Keratinocyte (primary cell): ENCODE measurements around the gene DISP1. TPM values are rescaled to one million over a fixed set of nuclear protein-coding genes. Genes with fewer than 3 reads are reported as not detected.

Source experiments
- DNase-seq: peaks from one replicate; pipeline ENCODE4 v3.0.0-alpha.2; 2011; ENCODE audit warnings: low read depth, missing footprints, low spot score
- FAIRE-seq: peaks from 2 replicates; lab custom pipeline; 2011; peaks lifted over from hg19 to GRCh38; lab: Jason Lieb, UNC
- H2AFZ ChIP-seq: 2 replicates; pipeline ENCODE4 v1.6.0; 2012; ENCODE audit warnings: low read length, control low read depth, inconsistent platforms; ENCODE audit not compliant: control insufficient read depth
- H3K27ac ChIP-seq: 2 replicates; pipeline ENCODE4 v1.5.1; 2011; ENCODE audit warnings: low read length; ENCODE audit not compliant: control insufficient read depth, insufficient read depth
- H3K27me3 ChIP-seq: 3 replicates; pipeline ENCODE4 v1.6.0; 2011; ENCODE audit warnings: low read length; ENCODE audit not compliant: control insufficient read depth, insufficient read depth; ENCODE audit errors: extremely low read depth
- H3K36me3 ChIP-seq, 2 experiments: 2 replicates in 1 of 2; 3 replicates in 1 of 2; pipeline ENCODE4 v1.5.1; 2011; ENCODE audit warnings: low read length in 2 of 2, mild to moderate bottlenecking in 1 of 2; ENCODE audit not compliant: control insufficient read depth in 2 of 2, insufficient read depth in 2 of 2; ENCODE audit errors: extremely low read depth in 1 of 2
- H3K4me1 ChIP-seq: 3 replicates; pipeline ENCODE4 v1.5.1; 2011; ENCODE audit warnings: low read length; ENCODE audit not compliant: control insufficient read depth, insufficient read depth; ENCODE audit errors: extremely low read depth
- H3K4me2 ChIP-seq: 3 replicates; pipeline ENCODE4 v1.6.0; 2011; ENCODE audit warnings: low read depth, low read length; ENCODE audit not compliant: control insufficient read depth, insufficient read depth; ENCODE audit errors: extremely low read depth
- H3K4me3 ChIP-seq, 3 experiments: fragments of 200-600 bp in 1 of 3; sonication (generic) in 1 of 3; 2 replicates in 2 of 3; 3 replicates in 1 of 3; pipeline ENCODE4 v1.5.1; 2011 to 2016; ENCODE audit warnings: low read length in 3 of 3, mild to moderate bottlenecking in 3 of 3, control low read depth in 2 of 3, inconsistent platforms in 1 of 3, low read depth in 1 of 3, mixed read lengths in 1 of 3, mixed run types in 1 of 3, moderate library complexity in 1 of 3; ENCODE audit not compliant: control insufficient read depth in 2 of 3, insufficient read depth in 2 of 3; ENCODE audit errors: extremely low read depth in 1 of 3
- H3K79me2 ChIP-seq: 2 replicates; pipeline ENCODE4 v1.6.0; 2012; ENCODE audit warnings: low read length; ENCODE audit not compliant: control insufficient read depth, insufficient read depth
- H3K9ac ChIP-seq: 3 replicates; pipeline ENCODE4 v1.6.0; 2011; ENCODE audit warnings: low read length; ENCODE audit not compliant: control insufficient read depth, insufficient read depth; ENCODE audit errors: extremely low read depth
- H3K9me1 ChIP-seq: 3 replicates; pipeline ENCODE4 v1.6.0; 2011; ENCODE audit warnings: low read length; ENCODE audit not compliant: control insufficient read depth, insufficient read depth; ENCODE audit errors: extremely low read depth
- H3K9me3 ChIP-seq: 2 replicates; pipeline ENCODE4 v1.5.1; 2012; ENCODE audit warnings: low read depth, low read length; ENCODE audit not compliant: control insufficient read depth
- H4K20me1 ChIP-seq: 3 replicates; pipeline ENCODE4 v1.6.0; 2011; ENCODE audit warnings: low read length; ENCODE audit not compliant: control insufficient read depth, insufficient read depth; ENCODE audit errors: extremely low read depth
- CTCF ChIP-seq, 3 experiments: IDR thresholded peaks in 1 of 3; conservative IDR thresholded peaks in 1 of 3; optimal IDR thresholded peaks in 1 of 3; 2 replicates in 2 of 3; 3 replicates in 1 of 3; pipeline versions ENCODE3 to v1.5.1; 2011; ENCODE audit warnings: low read length in 3 of 3, mild to moderate bottlenecking in 3 of 3, moderate library complexity in 2 of 3, control low read depth in 1 of 3, inconsistent platforms in 1 of 3; ENCODE audit not compliant: insufficient read depth in 2 of 3; ENCODE audit errors: extremely low read depth in 1 of 3
- EZH2 ChIP-seq: IDR thresholded peaks from one replicate; pipeline ENCODE4 v1.6.1; 2012; ENCODE audit warnings: inconsistent platforms, mild to moderate bottlenecking, low read length, moderate library complexity
- dilution Hi-C: fragments of 300-500 bp; cut with MboI; formaldehyde crosslinking; loops from one replicate; pipeline ENCODE4 v1.7.0; 2020; ENCODE audit warnings: low sequenced_read_pairs; ENCODE audit not compliant: extremely low pct_ligation_motif_present
- polyA plus RNA-seq, 5 experiments: library from polyadenylated mRNA; depleted of rRNA in 3 of 5; stranded (reverse) in 3 of 5; stranded (forward) in 1 of 5; unstranded in 1 of 5; fragments of >200 nt; gene quantifications; 1 replicate in 1 of 5; 2 replicates in 3 of 5; 3 replicates in 1 of 5; pipeline versions ENCODE4 v1.2.1 to v1.2.3, GENCODE V29; 2011 to 2012; ENCODE audit warnings: missing spikeins in 2 of 5, low read depth in 1 of 5, low replicate concordance in 1 of 5

The DISP1 gene
- polyA plus RNA-seq, 1 donor (not counting 4 experiments of a cell fraction or from before 2014, with no cell fraction given) = 1.3 TPM

- H3K27ac ChIP-seq = no peak overlapping the region
- no peaks in the 10 kb centered on the region for H3K36me3 ChIP-seq
- H3K9me3 ChIP-seq = no peaks in the 10 kb centered on the region
- H3K4me2 ChIP-seq = no peak overlapping the region
- H3K9ac ChIP-seq = no peak overlapping the region
- H3K4me3 ChIP-seq = no peak overlapping the region
- no peaks in the 10 kb centered on the region for H3K9me1 ChIP-seq
- TF ChIP-seq EZH2 (no peak), CTCF (optimal IDR thresholded peaks at IDR 0.05 in 1 of 3, IDR thresholded peaks at IDR 0.05 in 1 of 3, conservative IDR thresholded peaks at IDR 0.05 in 1 of 3; ENCODE audit: extremely low read depth in 1 of 3, insufficient read depth in 2 of 3, low read length in 3 of 3) (no peak)
- dilution Hi-C loops = loop anchor here (25.0 kb wide), 1 partner anchor 289 kb away; no protein-coding TSS in a partner anchor
- DNase-seq (no peak), FAIRE-seq (no peak)
- no peaks in the 10 kb centered on the region for H3K79me2 ChIP-seq
- H3K4me1 ChIP-seq = no peaks in the 10 kb centered on the region
- no peaks in the 10 kb centered on the region for H3K27me3 ChIP-seq
- no peak overlapping the region for H2AFZ ChIP-seq
- no peaks in the 10 kb centered on the region for H4K20me1 ChIP-seq
These were observed 16.7 kb upstream of the DISP1 start for GRCh38 chr1:222798116-222798515.

GRCh38 chr1:222798975-222799374 is 15.9 kb upstream of the DISP1 start:
- no peak overlapping the region for H3K9ac ChIP-seq
- H3K36me3 ChIP-seq = no peaks in the 10 kb centered on the region

More at GRCh38 chr1:222798975-222799374, 15.9 kb upstream of the DISP1 start:
- H4K20me1 ChIP-seq = no peaks in the 10 kb centered on the region
- H3K4me3 ChIP-seq = no peak overlapping the region
- TF ChIP-seq EZH2 (no peak), CTCF (optimal IDR thresholded peaks at IDR 0.05 in 1 of 3, IDR thresholded peaks at IDR 0.05 in 1 of 3, conservative IDR thresholded peaks at IDR 0.05 in 1 of 3; ENCODE audit: extremely low read depth in 1 of 3, insufficient read depth in 2 of 3, low read length in 3 of 3) (no peak)
- DNase-seq (no peak), FAIRE-seq (no peak)
- H3K4me1 ChIP-seq = no peaks in the 10 kb centered on the region
- H3K27me3 ChIP-seq = no peaks in the 10 kb centered on the region
- H3K4me2 ChIP-seq = no peak overlapping the region
- no peak overlapping the region for H2AFZ ChIP-seq
- no peaks in the 10 kb centered on the region for H3K9me1 ChIP-seq
- H3K27ac ChIP-seq = no peak overlapping the region
- dilution Hi-C loops = loop anchor here (25.0 kb wide), 1 partner anchor 288 kb away; no protein-coding TSS in a partner anchor
- H3K9me3 ChIP-seq = no peaks in the 10 kb centered on the region
- no peaks in the 10 kb centered on the region for H3K79me2 ChIP-seq
